ENCODE results near the gene SBSN. TPM values are rescaled to one million over a fixed set of nuclear protein-coding genes. Genes with fewer than 3 reads are reported as not detected.

The SBSN gene
- total RNA-seq, 1 donor from 2014 or later, result 0.29 TPM

DNA sequence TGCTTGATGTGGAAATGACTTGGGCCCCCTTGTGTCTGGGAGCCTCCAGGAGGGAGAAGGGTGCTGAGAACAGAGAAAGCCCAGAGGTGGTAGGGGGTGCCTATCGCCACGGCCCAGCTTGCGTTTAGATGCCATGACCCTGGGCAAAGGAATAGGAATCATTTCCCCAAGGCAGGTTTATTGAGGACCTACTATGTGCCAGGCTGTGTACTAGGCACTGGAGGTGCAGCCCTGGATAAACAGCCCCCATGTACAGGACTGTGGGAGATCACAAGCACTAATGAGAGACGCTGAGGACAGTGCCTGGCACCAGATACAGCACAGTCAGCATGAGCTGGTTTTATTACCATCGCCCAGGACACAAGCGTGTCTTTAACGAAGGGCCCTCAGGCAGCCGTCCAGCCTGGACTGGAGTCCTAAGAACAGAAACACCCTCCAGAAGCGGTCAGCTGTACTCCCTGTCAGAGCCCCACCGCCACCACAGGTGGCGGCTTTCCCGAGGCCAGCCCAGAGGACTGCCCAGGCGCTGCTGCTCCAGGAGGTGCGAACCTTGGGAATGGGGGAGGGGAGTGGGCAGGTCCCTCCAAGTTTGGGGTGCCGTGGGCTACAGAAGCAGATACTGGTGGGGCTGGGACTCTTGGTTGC is 21.9 kb upstream of the SBSN start:
- H3K4me3 Mint-ChIP-seq (ENCODE audit: unreplicated experiment), result no peak overlapping the region
- H3K27ac Mint-ChIP-seq (ENCODE audit: unreplicated experiment), result no peak overlapping the region
- H3K27me3 Mint-ChIP-seq (ENCODE audit: unreplicated experiment), result peaks cover 14% of the 10 kb centered on the region
- H3K36me3 Mint-ChIP-seq (ENCODE audit: unreplicated experiment), result no peaks in the 10 kb centered on the region
- TF ChIP-seq, protein P1, sequence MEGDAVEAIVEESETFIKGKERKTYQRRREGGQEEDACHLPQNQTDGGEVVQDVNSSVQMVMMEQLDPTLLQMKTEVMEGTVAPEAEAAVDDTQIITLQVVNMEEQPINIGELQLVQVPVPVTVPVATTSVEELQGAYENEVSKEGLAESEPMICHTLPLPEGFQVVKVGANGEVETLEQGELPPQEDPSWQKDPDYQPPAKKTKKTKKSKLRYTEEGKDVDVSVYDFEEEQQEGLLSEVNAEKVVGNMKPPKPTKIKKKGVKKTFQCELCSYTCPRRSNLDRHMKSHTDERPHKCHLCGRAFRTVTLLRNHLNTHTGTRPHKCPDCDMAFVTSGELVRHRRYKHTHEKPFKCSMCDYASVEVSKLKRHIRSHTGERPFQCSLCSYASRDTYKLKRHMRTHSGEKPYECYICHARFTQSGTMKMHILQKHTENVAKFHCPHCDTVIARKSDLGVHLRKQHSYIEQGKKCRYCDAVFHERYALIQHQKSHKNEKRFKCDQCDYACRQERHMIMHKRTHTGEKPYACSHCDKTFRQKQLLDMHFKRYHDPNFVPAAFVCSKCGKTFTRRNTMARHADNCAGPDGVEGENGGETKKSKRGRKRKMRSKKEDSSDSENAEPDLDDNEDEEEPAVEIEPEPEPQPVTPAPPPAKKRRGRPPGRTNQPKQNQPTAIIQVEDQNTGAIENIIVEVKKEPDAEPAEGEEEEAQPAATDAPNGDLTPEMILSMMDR (IDR thresholded peaks at IDR 0.05; ENCODE audit: partially characterized antibody, unreplicated experiment), result no peak
- no peak for DNase-seq
- peaks cover 3% of the 10 kb centered on the region for H3K4me1 Mint-ChIP-seq (ENCODE audit: low read depth, unreplicated experiment)
- H3K9me3 Mint-ChIP-seq (ENCODE audit: unreplicated experiment), result peaks cover 8% of the 10 kb centered on the region

DNA sequence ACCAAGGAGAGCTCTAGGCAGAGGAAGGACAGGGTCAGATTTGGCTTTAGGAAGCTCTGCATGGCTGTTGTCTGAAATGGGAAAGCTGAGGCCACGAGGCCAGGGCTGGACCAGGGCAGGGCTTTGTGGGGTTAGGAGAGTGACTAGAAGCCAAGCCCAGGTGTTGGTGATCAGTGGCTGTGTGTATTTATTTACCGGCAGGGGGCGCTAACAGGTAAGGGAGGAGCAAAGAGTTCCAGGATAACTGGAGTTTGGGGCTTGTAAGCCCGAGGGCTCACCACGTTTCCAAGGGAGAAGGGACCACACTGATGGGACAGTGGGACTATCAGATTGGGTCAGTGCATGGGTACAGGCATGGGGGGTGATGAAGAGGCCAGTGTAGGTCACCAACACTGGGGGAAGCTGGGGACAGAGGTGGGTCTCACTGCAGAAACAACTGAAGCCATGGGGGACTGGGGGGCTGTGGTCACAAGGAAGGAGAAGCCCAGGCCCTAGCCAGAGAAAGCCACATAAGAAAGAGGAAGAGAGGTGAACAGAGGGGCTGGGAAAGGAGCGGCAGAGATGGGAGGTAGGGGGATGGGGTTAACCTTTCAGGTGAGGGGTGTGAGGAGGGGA is 21.2 kb upstream of the SBSN start:
- TF ChIP-seq, protein P1 (IDR thresholded peaks at IDR 0.05; ENCODE audit: partially characterized antibody, unreplicated experiment), result peak; percentile 88
- Mint-ChIP-seq H3K36me3 (ENCODE audit: unreplicated experiment) (no peaks in the 10 kb centered on the region), H3K4me1 (ENCODE audit: low read depth, unreplicated experiment) (peaks cover 3% of the 10 kb centered on the region), H3K4me3 (ENCODE audit: unreplicated experiment) (no peak overlapping the region), H3K27ac (ENCODE audit: unreplicated experiment) (no peak overlapping the region), H3K9me3 (ENCODE audit: unreplicated experiment) (peaks cover 8% of the 10 kb centered on the region), H3K27me3 (ENCODE audit: unreplicated experiment) (peaks cover 12% of the 10 kb centered on the region)
- DNase-seq, result peak; percentile 52

DNA sequence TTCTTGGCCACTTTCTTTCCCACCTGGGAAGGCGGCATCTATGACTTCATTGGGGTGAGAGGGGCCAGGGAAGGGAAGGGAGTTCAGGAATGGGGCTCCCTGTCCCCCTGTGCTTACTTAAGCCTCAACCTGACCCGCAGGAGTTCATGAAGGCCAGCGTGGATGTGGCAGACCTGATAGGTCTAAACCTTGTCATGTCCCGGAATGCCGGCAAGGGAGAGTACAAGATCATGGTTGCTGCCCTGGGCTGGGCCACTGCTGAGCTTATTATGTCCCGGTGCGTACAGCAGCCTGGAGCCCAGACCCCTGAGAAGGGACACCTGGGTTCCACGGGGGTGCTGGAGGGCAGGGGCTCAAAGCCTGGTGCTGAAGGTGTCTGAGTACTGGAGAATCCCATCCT is 18.4 kb upstream of the SBSN start:
- H3K36me3 Mint-ChIP-seq (ENCODE audit: unreplicated experiment), result no peaks in the 10 kb centered on the region
- TF ChIP-seq, protein P1 (IDR thresholded peaks at IDR 0.05; ENCODE audit: partially characterized antibody, unreplicated experiment), result no peak
- H3K4me1 Mint-ChIP-seq (ENCODE audit: low read depth, unreplicated experiment), result peaks cover 3% of the 10 kb centered on the region
- H3K9me3 Mint-ChIP-seq (ENCODE audit: unreplicated experiment), result peaks cover 8% of the 10 kb centered on the region
- peaks cover 11% of the 10 kb centered on the region for H3K27me3 Mint-ChIP-seq (ENCODE audit: unreplicated experiment)
- DNase-seq, result no peak
- peak overlapping the region; percentile 87 for H3K4me3 Mint-ChIP-seq (ENCODE audit: unreplicated experiment)
- peak overlapping the region; percentile 35 for H3K27ac Mint-ChIP-seq (ENCODE audit: unreplicated experiment)

DNA sequence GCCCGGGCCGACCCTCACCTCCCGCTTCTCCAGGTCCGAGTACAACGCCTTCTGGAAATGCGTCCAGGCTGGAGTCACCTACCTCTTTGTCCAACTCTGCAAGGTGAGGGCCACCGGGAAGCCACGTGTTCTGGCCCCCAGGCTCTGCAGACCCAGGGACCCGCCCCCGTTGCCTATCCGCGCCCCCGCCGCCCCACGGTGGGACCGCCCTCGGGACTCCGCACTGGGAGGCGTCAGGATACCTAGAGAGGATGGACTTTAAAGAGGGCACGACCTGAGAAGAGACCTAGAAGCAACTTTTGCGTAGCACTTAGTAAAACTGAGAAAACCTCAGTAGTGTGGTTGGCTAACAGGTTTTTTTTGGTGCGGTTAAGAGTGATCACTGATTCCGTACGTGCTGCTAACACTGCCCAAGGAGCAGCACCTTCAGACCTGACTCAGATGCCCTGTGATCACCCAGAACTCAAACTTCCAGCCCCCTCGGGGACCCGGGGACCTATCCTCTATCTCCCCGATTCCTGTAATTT is 17.8 kb upstream of the SBSN start:
- H3K4me1 Mint-ChIP-seq (ENCODE audit: low read depth, unreplicated experiment), result peaks cover 3% of the 10 kb centered on the region
- H3K27ac Mint-ChIP-seq (ENCODE audit: unreplicated experiment), result peak overlapping the region; percentile 35
- TF ChIP-seq, protein P1 (IDR thresholded peaks at IDR 0.05; ENCODE audit: partially characterized antibody, unreplicated experiment), result no peak
- H3K4me3 Mint-ChIP-seq (ENCODE audit: unreplicated experiment), result peak overlapping the region; percentile 87
- peaks cover 10% of the 10 kb centered on the region for H3K27me3 Mint-ChIP-seq (ENCODE audit: unreplicated experiment)
- peaks cover 8% of the 10 kb centered on the region for H3K9me3 Mint-ChIP-seq (ENCODE audit: unreplicated experiment)
- DNase-seq, result no peak
- no peaks in the 10 kb centered on the region for H3K36me3 Mint-ChIP-seq (ENCODE audit: unreplicated experiment)
